NCI-H69 (cell line): ENCODE results near the gene GID8.

Experiments
- DNase-seq: peaks from one replicate; lab custom pipeline; 2025; lab: John Stamatoyannopoulos, UW

Gene GID8

DNA sequence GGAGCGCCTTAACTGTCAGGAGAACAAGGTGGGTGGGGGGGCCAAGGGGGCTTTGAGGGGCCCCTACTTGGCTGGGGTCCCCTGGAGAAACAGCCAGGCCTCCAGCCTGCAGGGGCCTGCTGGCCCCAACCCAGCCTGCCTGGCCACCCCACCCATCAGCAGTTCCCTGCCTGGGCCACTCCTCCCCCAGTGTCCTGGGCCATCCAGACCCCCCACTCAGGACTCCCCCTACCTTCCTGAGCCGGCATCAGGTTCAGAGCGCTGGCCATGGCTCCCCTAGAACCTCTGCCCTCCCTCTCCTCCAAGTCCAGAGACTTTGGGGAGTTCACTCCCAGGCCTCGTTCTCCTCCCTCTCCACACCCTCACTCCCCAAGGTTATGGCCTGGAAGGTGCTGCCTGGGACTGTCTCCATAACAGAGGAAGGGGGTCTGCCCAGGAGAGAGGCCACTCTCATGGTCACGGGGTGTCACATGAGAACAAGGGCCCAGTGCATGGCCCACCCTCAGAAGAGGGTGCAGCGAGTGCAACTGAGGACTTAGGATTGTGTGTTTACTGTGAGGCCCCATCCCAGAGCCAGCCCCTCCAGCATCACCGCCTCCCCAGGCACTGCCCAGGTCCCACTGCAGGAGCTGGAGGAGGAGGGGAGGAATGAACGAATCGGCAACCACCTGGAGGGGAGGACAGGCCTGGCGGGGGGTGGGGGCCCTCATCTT lies 20.6 kb downstream of the GID8 start:
- DNase-seq: no peak

- no peak for DNase-seq
Observed at GRCh38 chr20:62959101-62959971, 21.4 kb downstream of the GID8 start.

DNA sequence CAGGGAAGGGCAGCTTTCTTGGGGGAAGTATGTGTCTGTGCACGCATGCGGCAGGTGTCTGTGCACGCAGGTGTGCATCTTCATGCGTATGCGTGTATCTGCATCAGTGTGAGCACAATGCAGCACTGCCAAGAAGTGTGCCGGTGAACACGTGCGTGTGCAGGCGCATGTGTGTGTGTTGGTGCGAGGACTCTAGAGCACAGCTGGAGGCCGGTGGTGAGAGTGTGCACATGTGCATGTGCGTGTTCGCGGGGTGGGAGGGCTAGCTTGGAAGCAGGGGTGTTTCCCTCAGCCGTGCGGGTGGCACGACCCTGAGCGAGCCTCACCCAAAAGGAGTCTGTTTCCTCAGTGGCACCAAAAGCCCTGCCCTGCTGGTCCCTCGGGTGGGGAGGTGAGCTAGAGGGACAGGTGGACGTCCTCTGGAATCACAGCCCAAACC lies 22.1 kb downstream of the GID8 start:
- no peak for DNase-seq

DNA sequence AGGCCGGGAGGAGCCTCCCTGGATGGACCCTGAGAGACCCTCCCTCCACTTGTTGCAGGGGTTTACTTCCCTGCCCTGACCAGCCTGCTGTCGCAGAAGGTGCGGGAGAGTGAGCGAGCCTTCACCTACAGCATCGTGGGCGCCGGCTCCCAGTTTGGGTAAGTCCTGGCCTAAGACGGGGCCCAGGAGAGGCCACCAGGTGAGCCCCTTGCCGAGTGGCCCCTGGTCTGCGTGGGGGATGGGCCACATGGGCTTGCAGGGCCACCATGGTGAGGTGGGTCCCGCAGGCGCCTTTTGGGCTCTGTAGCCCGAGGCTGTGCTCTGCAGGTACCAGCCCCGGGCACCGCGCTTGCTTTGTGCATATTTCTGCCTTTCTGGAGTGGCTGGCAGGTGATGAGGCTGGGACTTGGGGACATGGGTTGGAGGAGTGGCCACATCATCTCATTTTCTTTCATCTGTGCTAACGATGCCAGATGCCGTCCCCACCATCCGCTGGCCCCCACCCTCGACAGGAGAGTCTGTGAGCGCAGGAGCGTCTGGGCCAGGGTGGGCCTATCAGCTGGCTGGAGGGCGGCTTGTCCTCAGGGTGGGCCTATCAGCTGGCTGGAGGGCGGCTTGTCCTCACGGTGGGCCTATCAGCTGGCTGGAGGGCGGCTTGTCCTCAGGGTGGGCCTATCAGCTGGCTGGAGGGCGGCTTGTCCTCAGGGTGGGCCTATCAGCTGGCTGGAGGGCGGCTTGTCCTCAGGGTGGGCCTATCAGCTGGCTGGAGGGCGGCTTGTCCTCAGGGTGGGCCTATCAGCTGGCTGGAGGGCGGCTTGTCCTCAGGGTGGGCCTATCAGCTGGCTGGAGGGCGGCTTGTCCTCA lies 22.7 kb downstream of the GID8 start:
- peak; percentile 89 for DNase-seq

- DNase-seq: peak; percentile 86
Observed at GRCh38 chr20:62961310-62961783, 23.4 kb downstream of the GID8 start.

GRCh38 chr20:62961799-62962198 lies 23.9 kb downstream of the GID8 start:
- DNase-seq: no peak

GRCh38 chr20:62962221-62962879 lies 24.4 kb downstream of the GID8 start:
- DNase-seq: no peak

- DNase-seq: no peak
Observed at GRCh38 chr20:62962891-62963613, 25.1 kb downstream of the GID8 start.

DNA sequence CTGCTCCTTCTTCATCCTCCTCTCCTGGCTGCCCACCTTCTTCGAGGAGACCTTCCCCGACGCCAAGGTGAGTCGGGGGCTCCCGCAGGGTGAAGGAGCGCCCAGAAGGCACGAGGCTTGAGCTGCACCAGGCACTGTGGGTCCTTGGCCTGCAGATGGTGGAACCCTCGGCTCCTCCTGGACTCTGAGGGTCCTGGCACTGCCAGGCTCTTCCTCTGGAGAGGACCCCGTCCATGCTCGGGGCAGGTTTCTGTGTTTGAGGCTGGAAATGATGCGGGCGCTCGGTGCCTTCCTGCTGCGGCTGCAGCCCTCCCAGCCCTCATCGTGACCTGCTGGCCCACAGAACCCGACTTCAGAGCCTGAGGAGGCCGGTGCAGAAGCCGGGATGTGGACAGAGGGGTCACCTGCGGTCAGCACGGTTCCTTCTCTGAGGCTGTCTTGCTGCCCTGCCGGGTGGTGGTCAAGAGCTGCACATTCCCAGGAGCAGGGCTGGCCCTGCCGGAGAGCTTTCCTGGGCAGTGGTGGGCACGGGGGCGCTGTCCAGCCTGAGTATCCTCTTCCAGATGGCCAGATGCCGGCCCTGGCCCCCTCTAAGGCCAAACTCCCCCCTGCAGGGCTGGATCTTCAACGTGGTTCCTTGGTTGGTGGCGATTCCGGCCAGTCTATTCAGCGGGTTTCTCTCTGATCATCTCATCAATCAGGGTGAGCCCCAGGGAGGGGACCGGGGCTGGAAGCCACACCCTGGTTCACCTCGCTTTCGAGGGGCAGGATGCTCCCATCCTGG lies 25.9 kb downstream of the GID8 start:
- no peak for DNase-seq

- no peak for DNase-seq
Observed at GRCh38 chr20:62964700-62965099, 26.8 kb downstream of the GID8 start.

- no peak for DNase-seq
Observed at GRCh38 chr20:62965363-62965771, 27.4 kb downstream of the GID8 start.

- DNase-seq: no peak
Observed at GRCh38 chr20:62966212-62967148, 28.5 kb downstream of the GID8 start.

GRCh38 chr20:62967149-62967501 lies 29.2 kb downstream of the GID8 start:
- DNase-seq: no peak

DNA sequence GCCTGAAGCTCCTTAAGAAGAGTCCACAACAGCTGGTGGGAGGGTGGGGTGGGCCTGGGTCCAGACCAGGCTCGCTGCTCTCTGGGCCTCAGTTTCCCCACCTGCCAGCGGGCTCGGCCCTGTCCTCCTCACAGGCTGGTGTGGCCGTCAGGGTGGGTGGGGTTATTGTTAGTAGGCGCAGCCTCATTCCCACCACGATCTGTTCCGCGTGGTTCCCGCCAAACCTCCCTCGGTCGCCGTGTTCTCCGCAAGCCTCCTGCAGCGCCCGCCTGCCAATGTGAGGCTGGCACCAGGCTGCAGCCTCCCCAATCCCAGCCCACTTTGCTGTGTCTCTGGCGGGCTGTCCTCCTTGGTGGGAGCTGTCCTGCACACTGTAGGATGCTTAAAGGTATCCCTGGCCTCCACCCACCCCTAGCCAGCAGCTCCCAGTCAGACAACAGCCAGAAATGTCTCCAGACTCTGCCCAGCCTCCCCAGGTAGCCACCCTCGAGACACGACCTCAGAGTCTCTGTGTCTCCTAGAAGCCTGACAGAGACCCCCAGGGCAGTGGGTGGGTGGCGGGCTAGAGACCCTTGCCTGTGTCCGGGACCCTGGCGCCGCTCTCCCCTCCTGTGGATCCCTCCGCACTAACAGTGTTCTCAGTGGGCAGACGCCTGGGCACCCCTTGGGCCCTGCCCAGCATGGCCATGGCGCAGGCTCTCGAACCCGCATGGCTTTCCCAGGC lies 29.8 kb downstream of the GID8 start:
- DNase-seq: no peak

DNA sequence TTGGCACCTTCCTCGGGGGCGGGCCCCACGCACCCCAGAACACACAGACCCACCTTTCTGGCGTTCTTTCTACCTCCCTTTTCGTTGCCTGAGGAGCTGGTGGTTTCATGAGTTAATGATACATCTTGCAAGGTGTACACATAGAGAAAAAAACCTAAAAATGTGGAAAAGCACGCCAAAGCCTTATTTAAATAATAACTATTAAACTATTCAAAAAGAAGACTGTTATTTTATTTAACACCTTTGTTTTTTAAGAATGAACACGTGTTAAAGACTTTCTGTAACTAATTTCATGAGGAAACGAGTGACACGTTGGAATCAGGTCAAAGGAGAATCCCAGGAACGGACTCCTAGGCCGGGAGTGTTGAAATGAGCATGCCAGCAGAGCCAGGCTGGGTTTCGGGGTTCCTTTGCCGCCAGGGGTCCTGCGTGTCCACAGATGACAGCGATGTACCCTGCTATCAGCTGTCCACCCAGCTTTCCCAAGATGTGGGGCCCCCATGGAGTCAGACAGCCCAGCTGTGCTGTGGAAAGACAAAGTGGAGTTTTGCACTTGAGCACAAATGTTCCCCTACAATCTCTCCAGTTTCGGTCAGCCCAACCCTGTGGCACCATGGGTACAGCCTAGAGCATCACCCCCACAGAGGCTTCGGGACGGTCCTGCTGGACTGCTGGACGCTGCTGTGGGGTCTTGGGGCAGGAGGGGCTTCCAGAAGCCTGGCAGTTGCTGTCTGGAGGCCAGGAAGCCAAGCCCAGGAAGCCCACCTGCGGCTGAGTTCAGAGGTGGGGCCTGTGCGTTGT lies 30.6 kb downstream of the GID8 start:
- no peak for DNase-seq

DNA sequence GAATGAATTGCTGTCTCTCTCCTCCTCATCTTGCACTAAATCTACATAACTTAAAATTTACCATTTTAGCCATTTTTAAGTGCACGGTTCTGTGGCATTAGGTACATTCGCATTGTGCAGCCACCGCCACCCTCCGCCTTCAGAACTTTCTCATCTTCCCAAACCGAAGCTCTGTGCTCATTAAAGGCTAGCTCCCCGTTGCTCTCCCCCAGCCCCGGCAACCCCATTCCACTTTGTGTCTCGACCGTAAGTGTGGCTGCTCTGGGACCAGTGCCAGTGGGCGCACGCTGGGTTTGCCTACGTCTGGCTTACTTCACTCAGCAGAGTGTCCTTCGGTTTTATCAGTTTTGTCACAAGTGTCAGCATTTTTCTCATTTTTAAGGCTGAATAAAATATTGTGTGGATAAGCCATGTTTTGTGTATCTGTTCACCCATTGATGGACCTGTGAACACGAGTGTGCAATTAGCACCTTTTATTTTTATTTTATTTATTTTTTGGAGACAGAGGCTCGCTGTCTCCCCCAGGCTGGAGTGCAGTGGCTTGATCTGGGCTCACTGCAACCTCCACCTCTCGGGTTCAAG lies 31.3 kb downstream of the GID8 start:
- peak; percentile 39 for DNase-seq

DNA sequence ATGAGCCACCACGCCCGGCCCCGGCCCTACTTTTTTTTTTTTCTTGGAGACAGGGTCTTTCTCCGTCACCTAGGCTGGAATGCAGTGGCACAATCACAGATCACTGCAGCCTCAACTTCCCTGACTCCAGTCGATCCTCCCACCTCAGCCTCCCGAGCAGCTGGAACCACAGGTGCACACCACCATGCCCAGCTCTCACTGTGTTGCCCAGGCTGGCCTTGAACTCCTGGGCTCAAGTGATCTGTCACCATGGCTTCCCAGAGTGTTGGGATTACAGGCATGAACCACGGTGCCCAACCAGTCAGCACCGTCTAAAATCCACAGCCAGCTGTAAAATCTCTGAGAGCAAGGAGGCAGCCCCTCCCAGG lies 32.0 kb downstream of the GID8 start:
- no peak for DNase-seq
